ENCODE data around the gene IP6K1. TPM values are rescaled to one million over a fixed set of nuclear protein-coding genes. Genes with fewer than 3 reads are reported as not detected.

IP6K1 gene
- total and polyA plus RNA-seq, 4 donors, result 9.4 to 40.2 (median 28.0) TPM

DNA sequence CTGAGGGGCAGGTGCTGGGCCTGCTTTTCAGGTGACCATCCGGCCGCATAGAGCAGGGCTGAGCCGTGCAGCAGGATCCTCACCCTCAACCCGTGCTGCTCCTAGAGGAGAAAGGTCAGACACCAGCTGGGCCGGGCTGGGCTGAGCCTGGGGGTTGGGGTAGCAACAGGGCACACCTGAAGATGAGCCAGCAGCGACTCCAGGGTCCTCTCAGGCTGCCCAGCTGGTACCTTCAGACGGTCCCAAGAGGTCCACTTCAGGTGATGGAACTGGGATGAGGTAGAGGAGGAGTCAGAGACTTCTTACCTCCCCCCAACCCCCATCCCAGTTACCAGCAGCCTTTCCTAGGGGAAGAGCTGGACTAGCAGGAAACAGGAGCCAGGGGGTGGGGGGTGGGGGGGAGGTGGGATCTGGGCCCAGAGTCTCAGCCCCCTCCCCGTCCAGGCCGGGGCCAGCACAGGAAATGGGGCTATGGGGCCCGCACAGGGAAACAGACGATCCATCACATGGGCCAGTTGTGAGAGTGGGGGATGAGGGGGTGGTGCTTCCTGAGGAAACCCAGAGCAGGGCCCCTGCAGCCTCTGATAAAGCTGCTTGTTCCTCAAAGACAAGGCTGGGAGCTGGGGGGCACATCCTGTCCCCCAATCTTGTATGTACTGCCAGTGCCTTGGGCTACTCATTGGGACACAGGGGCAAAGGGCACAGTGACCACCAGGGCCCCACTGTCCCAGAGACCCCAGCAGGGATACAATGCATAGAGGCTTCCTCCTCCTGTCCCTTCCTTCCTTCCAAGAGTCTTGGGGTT is 19.8 kb upstream of the IP6K1 start:
- DNase-seq (peak; percentile 65 to 75), ATAC-seq (ENCODE audit: low FRiP score) (no peak)
- H3K36me3 ChIP-seq (ENCODE audit: control insufficient read depth in 1 of 2, insufficient read depth in 2 of 2, low read length in 1 of 2), result peaks cover 0 to 1% of the 10 kb centered on the region in 2 donors
- H3K4me3 ChIP-seq (ENCODE audit: low read length in 2 of 2), result no peak overlapping the region
- no peaks in the 10 kb centered on the region for H3K27me3 ChIP-seq (ENCODE audit: control insufficient read depth in 1 of 2, insufficient read depth in 2 of 2, low read length in 1 of 2)
- intact Hi-C loops (cut with DNase I), result no loop called here
- WGBS, 2 donors, result 52 to 59% methylated on average over 11 of the region's 11 CpGs
- no peaks in the 10 kb centered on the region for H3K9me3 ChIP-seq (ENCODE audit: control insufficient read depth, low read length)
- H3K27ac ChIP-seq (ENCODE audit: low read depth in 1 of 2, low read length in 2 of 2), result peak overlapping the region; percentile 50 to 84
- no peaks in the 10 kb centered on the region for H3K4me1 ChIP-seq (ENCODE audit: control insufficient read depth in 1 of 2, insufficient read depth in 2 of 2, low read length in 2 of 2)

DNA sequence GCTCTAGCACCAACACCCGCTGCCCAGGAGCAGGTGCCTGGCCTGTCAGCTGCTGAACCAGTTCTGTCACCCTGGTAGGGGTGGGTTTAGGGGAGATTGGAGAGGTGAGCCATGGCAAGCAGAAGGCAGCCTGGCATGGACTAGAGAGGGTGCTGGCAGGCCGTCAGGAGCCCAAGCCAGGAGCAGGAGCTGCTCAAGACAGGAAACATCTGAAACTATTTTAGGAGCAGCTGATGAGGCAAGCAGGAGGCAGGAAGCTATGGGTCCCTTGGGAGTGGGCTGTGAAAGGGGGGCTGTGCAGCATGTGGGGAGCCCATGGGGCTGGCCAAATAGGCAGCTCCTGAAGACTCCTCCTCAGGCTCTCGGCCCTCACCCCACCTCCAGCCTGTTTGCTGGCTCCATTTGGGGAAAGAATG is 19.0 kb upstream of the IP6K1 start:
- intact Hi-C loops (cut with DNase I), result no loop called here
- Histone ChIP-seq H3K27me3 (ENCODE audit: control insufficient read depth in 1 of 2, insufficient read depth in 2 of 2, low read length in 1 of 2) (no peaks in the 10 kb centered on the region), H3K9me3 (ENCODE audit: control insufficient read depth, low read length) (no peaks in the 10 kb centered on the region), H3K27ac (ENCODE audit: low read depth in 1 of 2, low read length in 2 of 2) (peak overlapping the region; percentile 50 to 84), H3K4me3 (ENCODE audit: low read length in 2 of 2) (no peak overlapping the region), H3K36me3 (ENCODE audit: control insufficient read depth in 1 of 2, insufficient read depth in 2 of 2, low read length in 1 of 2) (peaks cover 0 to 1% of the 10 kb centered on the region in 2 donors), H3K4me1 (ENCODE audit: control insufficient read depth in 1 of 2, insufficient read depth in 2 of 2, low read length in 2 of 2) (no peaks in the 10 kb centered on the region)
- DNase-seq, result peak; percentile 93
- ATAC-seq (ENCODE audit: low FRiP score), result peak; percentile 63
- WGBS, 2 donors, result 2 to 5% methylated on average over 3 of the region's 3 CpGs

DNA sequence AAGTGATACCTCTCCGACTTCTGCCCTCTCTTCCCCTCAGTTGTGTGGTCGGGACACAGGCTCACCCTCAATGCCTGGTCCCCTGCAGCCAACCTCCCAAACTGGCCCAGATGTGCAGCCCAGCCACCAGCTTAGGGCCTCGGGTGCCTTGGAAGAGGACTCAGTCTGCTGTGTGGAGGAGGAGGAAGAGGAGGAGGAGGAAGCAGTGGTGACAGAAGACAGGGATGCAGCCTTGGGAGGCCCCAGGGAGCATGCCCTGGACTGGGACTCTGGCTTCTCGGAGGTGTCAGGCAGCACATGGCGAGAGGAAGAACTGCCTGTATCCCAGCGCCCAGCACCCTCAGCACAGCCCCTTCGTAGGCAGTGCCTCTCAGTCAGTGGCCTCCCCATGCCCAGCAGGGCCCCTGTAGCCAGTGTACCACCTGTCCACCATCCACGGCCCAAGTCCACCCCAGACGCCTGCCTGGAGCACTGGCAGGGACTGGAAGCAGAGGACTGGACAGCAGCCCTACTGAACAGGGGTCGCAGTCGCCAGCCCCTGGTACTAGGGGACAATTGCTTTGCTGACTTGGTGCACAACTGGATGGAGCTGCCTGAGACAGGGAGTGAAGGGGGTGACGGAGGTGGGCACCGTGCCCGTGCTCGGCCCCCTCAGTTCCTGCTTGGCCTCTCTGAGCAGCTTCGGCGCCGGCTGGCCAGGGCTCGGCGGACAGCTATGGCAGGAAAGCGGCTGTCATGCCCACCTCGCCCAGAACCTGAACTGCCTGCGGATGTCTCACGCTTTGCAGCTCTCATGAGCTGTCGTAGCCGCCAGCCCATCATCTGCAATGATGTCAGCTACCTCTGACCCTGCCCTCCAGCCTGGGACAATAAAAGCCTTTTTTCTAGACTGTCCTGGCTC is 18.0 kb upstream of the IP6K1 start:
- intact Hi-C loops (cut with DNase I), result loop anchor here in 1 of 2 donors (5.0 kb wide), 1 partner anchor 103 kb away; no protein-coding TSS in a partner anchor
- peak overlapping the region in 1 of 2 donors; percentile 51 for H3K4me3 ChIP-seq (ENCODE audit: low read length in 2 of 2)
- H3K27me3 ChIP-seq (ENCODE audit: control insufficient read depth in 1 of 2, insufficient read depth in 2 of 2, low read length in 1 of 2), result no peaks in the 10 kb centered on the region
- peak overlapping the region in 1 of 2 donors; percentile 73 for H3K27ac ChIP-seq (ENCODE audit: low read depth in 1 of 2, low read length in 2 of 2)
- H3K9me3 ChIP-seq (ENCODE audit: control insufficient read depth, low read length), result no peaks in the 10 kb centered on the region
- ATAC-seq (ENCODE audit: low FRiP score), result no peak
- H3K4me1 ChIP-seq (ENCODE audit: control insufficient read depth in 1 of 2, insufficient read depth in 2 of 2, low read length in 2 of 2), result no peaks in the 10 kb centered on the region
- DNase-seq, result peak in 1 of 2 donors; percentile 76
- peaks cover 0 to 1% of the 10 kb centered on the region in 2 donors for H3K36me3 ChIP-seq (ENCODE audit: control insufficient read depth in 1 of 2, insufficient read depth in 2 of 2, low read length in 1 of 2)
- WGBS, 2 donors, result 49 to 54% methylated on average over 21 to 26 of the region's 26 CpGs

DNA sequence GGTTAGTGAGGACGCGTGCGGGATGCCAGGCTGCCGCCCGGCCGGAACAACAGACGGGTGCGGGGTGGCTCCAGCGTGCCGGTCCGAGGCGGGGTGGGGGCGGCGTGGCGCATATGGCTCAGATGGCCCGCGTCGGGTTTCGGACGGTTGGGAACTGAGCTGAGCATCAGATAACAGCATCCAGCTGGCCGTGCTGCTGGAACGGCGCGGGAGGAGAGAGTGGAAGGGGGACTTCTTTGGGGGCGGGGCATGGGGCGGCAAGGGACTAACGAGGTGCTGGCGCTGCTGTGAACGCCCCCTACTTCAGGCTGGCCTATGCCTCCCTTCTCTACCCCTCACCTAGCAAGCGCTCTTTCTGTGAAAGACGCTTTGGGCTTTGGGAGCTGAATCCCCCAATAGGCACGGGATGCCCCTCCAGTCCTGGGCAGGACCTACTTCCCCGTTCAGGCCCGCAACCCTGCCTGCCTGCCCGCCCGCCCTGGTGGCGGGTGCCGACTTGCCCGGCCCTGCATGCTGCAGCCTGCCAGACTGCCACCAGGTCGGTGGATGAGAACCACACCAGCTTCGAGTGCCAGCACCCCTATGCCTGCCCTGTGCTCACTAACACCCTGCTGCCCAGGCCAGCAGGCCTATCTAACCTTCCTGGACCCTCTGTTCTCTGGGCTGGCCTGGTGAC is 17.3 kb upstream of the IP6K1 start:
- WGBS, 2 donors, result 1% methylated on average over 33 to 41 of the region's 41 CpGs
- DNase-seq, result peak; percentile 67 to 78
- H3K27ac ChIP-seq (ENCODE audit: low read depth in 1 of 2, low read length in 2 of 2), result peak overlapping the region in 1 of 2 donors; percentile 68
- ATAC-seq (ENCODE audit: low FRiP score), result peak; percentile 19
- intact Hi-C loops (cut with DNase I), result loop anchor here (2.0 to 5.0 kb wide), 3 partner anchors 35 to 104 kb away; partner anchors contain the start of gene MST1R (in 1 of the 2)
- no peaks in the 10 kb centered on the region for H3K4me1 ChIP-seq (ENCODE audit: control insufficient read depth in 1 of 2, insufficient read depth in 2 of 2, low read length in 2 of 2)
- H3K9me3 ChIP-seq (ENCODE audit: control insufficient read depth, low read length), result no peaks in the 10 kb centered on the region
- peak overlapping the region; percentile 51 to 57 for H3K4me3 ChIP-seq (ENCODE audit: low read length in 2 of 2)
- H3K36me3 ChIP-seq (ENCODE audit: control insufficient read depth in 1 of 2, insufficient read depth in 2 of 2, low read length in 1 of 2), result no peaks in the 10 kb centered on the region
- no peaks in the 10 kb centered on the region for H3K27me3 ChIP-seq (ENCODE audit: control insufficient read depth in 1 of 2, insufficient read depth in 2 of 2, low read length in 1 of 2)

DNA sequence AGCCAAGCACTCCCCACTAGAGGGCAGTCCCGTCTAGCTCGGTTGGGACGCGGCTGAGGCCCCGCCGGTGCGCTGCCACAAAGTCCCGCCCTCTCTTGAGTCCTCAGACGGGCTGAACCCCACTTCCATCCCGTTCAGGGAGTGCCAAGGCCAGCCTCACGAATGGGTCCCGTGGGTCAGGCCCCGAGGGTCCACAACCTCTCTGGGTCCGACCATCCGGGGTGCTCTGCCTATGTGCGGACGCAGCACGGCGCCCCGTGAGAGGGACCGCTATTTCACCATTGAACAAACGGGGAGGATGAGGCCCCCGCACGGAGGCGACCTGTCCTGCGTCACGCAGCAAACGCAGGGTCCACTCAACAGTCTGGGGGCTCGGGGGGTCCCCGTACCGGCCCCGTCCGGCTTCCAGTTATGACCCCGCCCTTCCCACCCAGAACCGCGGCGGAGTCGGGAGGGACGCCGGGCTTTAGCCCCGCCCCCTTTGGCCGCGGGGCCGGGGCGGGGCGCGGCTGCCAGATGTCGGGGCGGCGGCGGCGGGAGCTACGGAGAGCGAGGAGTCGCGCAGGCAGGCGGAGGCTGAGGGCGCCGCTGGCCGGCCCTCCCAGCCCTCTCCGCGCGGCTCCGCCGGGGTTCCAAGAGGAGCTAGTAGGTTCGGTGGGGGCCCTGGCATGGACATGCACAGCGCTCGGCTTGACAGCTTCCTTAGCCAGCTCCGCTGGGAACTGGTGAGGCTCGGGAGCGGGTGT is 16.6 kb upstream of the IP6K1 start, which contains the start of gene INKA1:
Gene INKA1, plus strand, starts transcription at position 543 of the 746 bp plus-strand sequence. Its CDS starts 132 bp downstream, at position 675.
- Histone ChIP-seq H3K4me3 (ENCODE audit: low read length in 2 of 2) (peak within 1 kb of the TSS; percentile 51 to 57), H3K4me1 (ENCODE audit: control insufficient read depth in 1 of 2, insufficient read depth in 2 of 2, low read length in 2 of 2) (no peaks in the 10 kb centered on the region), H3K9me3 (ENCODE audit: control insufficient read depth, low read length) (no peaks in the 10 kb centered on the region), H3K27me3 (ENCODE audit: control insufficient read depth in 1 of 2, insufficient read depth in 2 of 2, low read length in 1 of 2) (no peaks in the 10 kb centered on the region), H3K36me3 (ENCODE audit: control insufficient read depth in 1 of 2, insufficient read depth in 2 of 2, low read length in 1 of 2) (no peaks in the 10 kb centered on the region), H3K27ac (ENCODE audit: low read depth in 1 of 2, low read length in 2 of 2) (peak within 1 kb of the TSS in 1 of 2 donors; percentile 77)
- intact Hi-C loops (cut with DNase I), result loop anchor here (1.0 to 5.0 kb wide), 4 partner anchors 36 to 104 kb away; partner anchors contain the start of gene MST1R (in 1 of the 2)
- DNase-seq (peak; percentile 95 to 97), ATAC-seq (ENCODE audit: low FRiP score) (peak; percentile 93)
- 1% methylated on average over 69 to 71 of the region's 71 CpGs for WGBS, 2 donors

DNA sequence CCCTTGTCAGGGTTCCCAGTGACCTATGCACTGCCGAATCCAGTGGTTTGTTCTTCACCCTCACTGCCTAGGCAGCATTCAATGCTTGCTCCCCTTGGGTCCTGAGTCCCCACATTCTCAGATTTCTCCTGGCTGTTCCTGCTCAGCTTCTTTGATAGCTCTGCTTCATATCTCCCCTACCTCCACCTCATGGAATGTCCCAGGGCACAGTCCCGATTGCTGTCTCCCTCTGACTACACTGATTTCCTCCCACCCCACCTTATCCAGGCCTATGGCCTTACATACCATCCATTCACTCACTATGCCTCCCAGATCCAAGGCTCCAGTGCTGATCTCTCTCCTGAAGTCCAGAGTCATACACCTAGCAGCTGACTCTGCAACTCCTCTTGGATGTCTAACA is 14.8 kb upstream of the IP6K1 start:
- ATAC-seq (ENCODE audit: low FRiP score) (no peak), DNase-seq (no peak)
- H3K27ac ChIP-seq (ENCODE audit: low read depth in 1 of 2, low read length in 2 of 2), result no peak overlapping the region
- no peaks in the 10 kb centered on the region for H3K36me3 ChIP-seq (ENCODE audit: control insufficient read depth in 1 of 2, insufficient read depth in 2 of 2, low read length in 1 of 2)
- intact Hi-C loops (cut with DNase I), result loop anchor here in 1 of 2 donors (5.0 kb wide), 1 partner anchor 106 kb away; no protein-coding TSS in a partner anchor
- no peaks in the 10 kb centered on the region for H3K9me3 ChIP-seq (ENCODE audit: control insufficient read depth, low read length)
- H3K4me1 ChIP-seq (ENCODE audit: control insufficient read depth in 1 of 2, insufficient read depth in 2 of 2, low read length in 2 of 2), result no peaks in the 10 kb centered on the region
- H3K27me3 ChIP-seq (ENCODE audit: control insufficient read depth in 1 of 2, insufficient read depth in 2 of 2, low read length in 1 of 2), result no peaks in the 10 kb centered on the region
- H3K4me3 ChIP-seq (ENCODE audit: low read length in 2 of 2), result no peak overlapping the region
- WGBS, 2 donors, result 91 to 93% methylated on average over 2 of the region's 2 CpGs

DNA sequence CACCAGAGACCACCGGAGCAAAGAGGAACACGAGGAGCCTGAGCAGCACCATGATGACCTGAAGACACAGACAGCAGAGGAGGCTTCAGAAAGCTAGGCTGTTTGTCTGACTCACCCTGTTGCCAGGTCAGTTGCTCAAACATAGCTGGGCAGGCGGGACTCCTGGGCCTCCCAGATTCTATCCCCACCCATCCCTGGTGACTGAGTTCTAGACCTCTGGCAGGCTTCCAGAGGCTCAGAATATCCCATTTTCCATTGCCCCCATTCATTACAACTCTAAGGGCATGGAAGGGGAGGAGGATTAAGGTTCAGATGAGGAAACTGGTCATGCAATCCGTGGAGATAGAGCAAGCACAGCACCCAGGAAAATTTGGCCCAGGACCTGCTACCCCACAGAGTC is 13.4 kb upstream of the IP6K1 start, which contains the start of gene CDHR4:
Gene CDHR4, minus strand, starts transcription at position 113 of the 400 bp plus-strand sequence. Its CDS starts 61 bp downstream, at position 52.
- ATAC-seq (ENCODE audit: low FRiP score), result no peak
- Histone ChIP-seq H3K4me3 (ENCODE audit: low read length in 2 of 2) (no peak within 1 kb of the TSS), H3K9me3 (ENCODE audit: control insufficient read depth, low read length) (no peaks in the 10 kb centered on the region), H3K4me1 (ENCODE audit: control insufficient read depth in 1 of 2, insufficient read depth in 2 of 2, low read length in 2 of 2) (no peaks in the 10 kb centered on the region), H3K27ac (ENCODE audit: low read depth in 1 of 2, low read length in 2 of 2) (no peak within 1 kb of the TSS), H3K27me3 (ENCODE audit: control insufficient read depth in 1 of 2, insufficient read depth in 2 of 2, low read length in 1 of 2) (no peaks in the 10 kb centered on the region), H3K36me3 (ENCODE audit: control insufficient read depth in 1 of 2, insufficient read depth in 2 of 2, low read length in 1 of 2) (no peaks in the 10 kb centered on the region)
- 63 to 71% methylated on average over 4 of the region's 4 CpGs for WGBS, 2 donors
- intact Hi-C loops (cut with DNase I), result loop anchor here in 1 of 2 donors (5.0 kb wide), 1 partner anchor 108 kb away; no protein-coding TSS in a partner anchor
- DNase-seq, result peak; percentile 76 to 79

Data from aorta (tissue), 5 donors.